ENCODE data around the gene TTC23.

GRCh38 chr15:99174567-99175395 is 74.6 kb downstream of the TTC23 start:
- TF ChIP-seq CTCF (IDR thresholded peaks at IDR 0.05; ENCODE audit: low read length) (no peak), EZH2 (optimal IDR thresholded peaks at IDR 0.05; ENCODE audit: low read depth, low read length) (no peak), EZH2phosphoT487 (IDR thresholded peaks at IDR 0.05; ENCODE audit: low read length) (no peak)

Measured in MM.1S (cell line).